Measurements from ENCODE around the gene DCST1. TPM values are rescaled to one million over a fixed set of nuclear protein-coding genes. Genes with fewer than 3 reads are reported as not detected.
A peak's percentile ranks its signal among the peaks of the same experiment; 100 is the strongest.
"Not testable (repeated sequence)": the region's sequence is repeated elsewhere in the genome, so short reads cannot be mapped to it uniquely, and the experiment has no call there.

DCST1 gene
- total RNA-seq, 1 donor from 2014 or later = not detected

DNA sequence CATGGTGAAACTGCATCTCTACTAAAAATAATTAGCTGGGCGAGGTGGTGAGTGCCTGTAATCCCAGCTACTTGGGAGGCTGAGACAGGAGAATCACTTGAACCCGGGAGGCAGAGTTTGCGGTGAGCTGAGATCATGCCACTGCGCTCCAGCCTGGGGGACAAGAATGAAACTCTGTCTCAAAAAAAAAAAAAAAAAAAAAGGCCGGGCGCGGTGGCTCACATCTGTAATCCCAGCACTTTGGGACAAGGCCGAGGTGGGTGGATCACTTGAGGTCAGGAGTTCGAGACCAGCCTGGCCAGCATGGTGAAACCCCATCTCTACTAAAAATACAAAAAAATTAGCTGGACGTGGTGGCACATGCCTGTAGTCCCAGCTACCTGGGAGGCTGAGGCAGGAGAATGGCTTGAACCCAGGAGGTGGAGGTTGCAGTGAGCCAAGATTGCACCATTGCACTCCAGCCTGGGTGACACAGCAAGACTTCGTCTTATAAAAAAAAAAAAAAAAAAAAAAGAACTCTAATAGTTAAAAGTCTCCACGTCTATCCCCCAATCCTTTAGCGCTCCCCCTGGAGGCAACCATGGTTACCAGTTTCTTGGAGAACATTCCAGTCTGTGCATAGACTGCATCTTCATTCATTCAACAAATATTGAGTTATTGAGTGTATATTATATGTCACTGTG lies 38.2 kb upstream of the DCST1 start:
- not testable (repeated sequence) for H3K36me3 Mint-ChIP-seq (ENCODE audit: low read depth); H3K27ac Mint-ChIP-seq (ENCODE audit: unreplicated experiment); H3K9me3 Mint-ChIP-seq; DNase-seq (ENCODE audit: low read depth, low spot score); H3K27me3 Mint-ChIP-seq (ENCODE audit: low read depth)
- TF ChIP-seq, protein P1, sequence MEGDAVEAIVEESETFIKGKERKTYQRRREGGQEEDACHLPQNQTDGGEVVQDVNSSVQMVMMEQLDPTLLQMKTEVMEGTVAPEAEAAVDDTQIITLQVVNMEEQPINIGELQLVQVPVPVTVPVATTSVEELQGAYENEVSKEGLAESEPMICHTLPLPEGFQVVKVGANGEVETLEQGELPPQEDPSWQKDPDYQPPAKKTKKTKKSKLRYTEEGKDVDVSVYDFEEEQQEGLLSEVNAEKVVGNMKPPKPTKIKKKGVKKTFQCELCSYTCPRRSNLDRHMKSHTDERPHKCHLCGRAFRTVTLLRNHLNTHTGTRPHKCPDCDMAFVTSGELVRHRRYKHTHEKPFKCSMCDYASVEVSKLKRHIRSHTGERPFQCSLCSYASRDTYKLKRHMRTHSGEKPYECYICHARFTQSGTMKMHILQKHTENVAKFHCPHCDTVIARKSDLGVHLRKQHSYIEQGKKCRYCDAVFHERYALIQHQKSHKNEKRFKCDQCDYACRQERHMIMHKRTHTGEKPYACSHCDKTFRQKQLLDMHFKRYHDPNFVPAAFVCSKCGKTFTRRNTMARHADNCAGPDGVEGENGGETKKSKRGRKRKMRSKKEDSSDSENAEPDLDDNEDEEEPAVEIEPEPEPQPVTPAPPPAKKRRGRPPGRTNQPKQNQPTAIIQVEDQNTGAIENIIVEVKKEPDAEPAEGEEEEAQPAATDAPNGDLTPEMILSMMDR (conservative IDR thresholded peaks at IDR 0.05) = peak; percentile 54
- Mint-ChIP-seq H3K4me1 (peaks cover 18% of the 10 kb centered on the region), H3K4me3 (peak overlapping the region; percentile 68)

DNA sequence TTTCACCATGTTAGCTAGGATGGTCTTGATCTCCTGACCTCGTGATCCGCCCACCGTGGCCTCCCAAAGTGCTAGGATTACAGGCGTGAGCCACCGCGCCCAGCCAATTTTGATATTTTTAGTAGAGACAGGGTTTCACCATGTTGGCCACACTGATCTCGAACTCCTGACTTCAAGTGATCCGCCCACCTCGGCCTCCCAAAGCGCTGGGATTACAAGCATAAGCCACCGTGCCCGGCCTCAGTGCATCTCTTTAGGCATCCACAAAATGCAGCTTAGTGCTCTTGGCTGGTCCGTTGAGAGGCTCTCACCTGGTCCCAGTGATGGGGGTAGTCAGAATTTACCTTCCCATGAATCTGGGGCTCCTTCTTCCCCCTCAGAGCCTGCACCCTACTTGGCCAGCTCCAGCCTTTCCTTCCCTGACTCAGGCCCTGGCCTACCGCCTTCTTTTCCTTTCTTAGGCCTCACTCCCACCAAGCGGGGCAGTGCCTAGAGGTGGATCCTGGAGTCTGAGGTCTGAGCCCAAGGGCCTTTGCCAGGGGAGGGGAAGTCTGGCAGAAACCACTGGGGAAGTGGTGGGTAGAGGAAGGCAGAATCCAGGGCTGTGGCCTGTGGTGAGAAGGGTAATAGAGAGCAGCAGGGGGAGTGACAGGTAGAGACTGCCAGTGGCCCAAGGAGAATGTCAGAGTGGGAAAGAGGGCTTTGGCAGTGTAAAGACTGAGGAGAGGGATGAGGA lies 36.5 kb upstream of the DCST1 start:
- H3K27ac Mint-ChIP-seq (ENCODE audit: unreplicated experiment) = peak overlapping the region; percentile 67
- H3K4me1 Mint-ChIP-seq = peaks cover 18% of the 10 kb centered on the region
- DNase-seq (ENCODE audit: low read depth, low spot score) = no peak
- no peaks in the 10 kb centered on the region for H3K36me3 Mint-ChIP-seq (ENCODE audit: low read depth)
- peak overlapping the region; percentile 65 for H3K4me3 Mint-ChIP-seq
- H3K27me3 Mint-ChIP-seq (ENCODE audit: low read depth) = no peaks in the 10 kb centered on the region
- H3K9me3 Mint-ChIP-seq = no peaks in the 10 kb centered on the region
- TF ChIP-seq, protein P1 (conservative IDR thresholded peaks at IDR 0.05) = no peak

- Mint-ChIP-seq H3K9me3 (no peaks in the 10 kb centered on the region), H3K27ac (ENCODE audit: unreplicated experiment) (no peak overlapping the region), H3K27me3 (ENCODE audit: low read depth) (no peaks in the 10 kb centered on the region), H3K4me3 (peak overlapping the region; percentile 81), H3K36me3 (ENCODE audit: low read depth) (no peaks in the 10 kb centered on the region), H3K4me1 (peaks cover 20% of the 10 kb centered on the region)
- DNase-seq (ENCODE audit: low read depth, low spot score) = no peak
- TF ChIP-seq, protein P1 (conservative IDR thresholded peaks at IDR 0.05) = no peak
Measured at GRCh38 chr1:154998201-154998780, 35.3 kb upstream of the DCST1 start.

DNA sequence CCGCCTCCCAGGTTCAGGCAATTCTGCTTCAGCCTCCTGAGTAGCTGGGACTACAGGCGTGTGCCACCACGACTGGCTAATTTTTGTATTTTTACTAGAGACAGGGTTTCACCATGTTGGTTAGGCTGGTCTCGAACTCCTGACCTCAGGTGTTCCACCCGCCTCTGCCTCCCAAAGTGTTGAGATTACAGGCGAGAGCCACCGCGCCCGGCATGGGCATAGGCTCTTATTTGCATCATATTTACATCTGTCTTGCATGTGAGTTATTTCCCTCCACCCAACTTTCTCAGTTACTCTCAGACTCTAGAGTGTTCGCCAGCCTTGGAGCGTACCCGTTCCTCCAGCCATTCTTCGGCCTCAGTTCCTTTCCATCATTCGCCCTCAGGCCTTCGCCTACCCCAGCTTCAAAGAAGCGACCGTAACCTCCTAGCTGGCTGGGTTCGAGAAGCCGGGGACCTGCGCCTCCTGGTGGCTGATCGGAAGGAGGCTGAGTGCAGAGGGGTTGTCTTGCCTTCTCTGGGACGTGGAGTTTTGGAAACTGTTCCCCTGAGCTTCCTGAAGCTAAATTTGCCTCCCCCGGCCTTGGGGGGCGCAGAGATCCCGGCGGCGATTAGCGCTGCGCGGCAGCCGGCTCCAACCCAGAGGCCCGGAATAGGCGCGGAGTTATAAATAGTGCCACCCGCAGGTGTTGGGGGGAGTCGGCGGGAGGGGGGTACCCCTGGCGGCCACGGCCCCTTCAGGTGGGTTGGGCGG lies 34.6 kb upstream of the DCST1 start:
- H3K27me3 Mint-ChIP-seq (ENCODE audit: low read depth) = no peaks in the 10 kb centered on the region
- peak; percentile 74 for DNase-seq (ENCODE audit: low read depth, low spot score)
- H3K36me3 Mint-ChIP-seq (ENCODE audit: low read depth) = no peaks in the 10 kb centered on the region
- no peak overlapping the region for H3K27ac Mint-ChIP-seq (ENCODE audit: unreplicated experiment)
- H3K4me1 Mint-ChIP-seq = peaks cover 25% of the 10 kb centered on the region
- TF ChIP-seq, protein P1 (conservative IDR thresholded peaks at IDR 0.05) = peak; percentile 81
- no peaks in the 10 kb centered on the region for H3K9me3 Mint-ChIP-seq
- peak overlapping the region; percentile 81 for H3K4me3 Mint-ChIP-seq

All from neural crest cell (in vitro differentiated cells).